Measurements from ENCODE around the gene SLC39A11.

The SLC39A11 gene

GRCh38 chr17:72735592-72735991 is 356.9 kb downstream of the SLC39A11 start:
- Histone ChIP-seq H3K36me3 (ENCODE audit: control insufficient read depth in 1 of 2, insufficient read depth in 2 of 2, low read length in 2 of 2) (no peaks in the 10 kb centered on the region), H3K14ac (ENCODE audit: low read length) (no peak overlapping the region), H3K4ac (ENCODE audit: low read depth, low read length) (no peak overlapping the region), H3K27me3 (ENCODE audit: insufficient read depth, low read length) (no peaks in the 10 kb centered on the region), H3K4me1 (ENCODE audit: control insufficient read depth in 1 of 2, insufficient read depth in 2 of 2, low read length in 2 of 2) (no peaks in the 10 kb centered on the region), H4K8ac (ENCODE audit: low read depth, low read length) (no peak overlapping the region), H3K9me3 (ENCODE audit: insufficient read depth, low read depth, low read length) (no peaks in the 10 kb centered on the region), H3K23ac (ENCODE audit: low read length) (no peak overlapping the region), H3K79me2 (ENCODE audit: control insufficient read depth, insufficient read depth, low read length, poor library complexity) (no peaks in the 10 kb centered on the region), H3K4me2 (ENCODE audit: low read length) (no peak overlapping the region), H2BK5ac (ENCODE audit: low read depth, low read length, poor library complexity) (no peak overlapping the region), H3K9ac (ENCODE audit: low read length) (no peak overlapping the region), H2AFZ (ENCODE audit: insufficient read depth, low read length, poor library complexity) (no peak overlapping the region), H4K12ac (ENCODE audit: low read depth, low read length) (no peak overlapping the region), H2AK5ac (ENCODE audit: low read length) (no peak overlapping the region), H2BK120ac (ENCODE audit: insufficient read depth, low read length, poor library complexity) (no peak overlapping the region), H2BK12ac (ENCODE audit: low read length) (no peak overlapping the region), H3K4me3 (ENCODE audit: low read depth, low read length) (no peak overlapping the region), H3K18ac (ENCODE audit: low read length) (no peak overlapping the region), H3K27ac (ENCODE audit: low read depth, low read length) (no peak overlapping the region), H4K91ac (ENCODE audit: low read depth, low read length) (no peak overlapping the region), H3K79me1 (ENCODE audit: low read length) (no peaks in the 10 kb centered on the region)
- WGBS (ENCODE audit: extremely low coverage, insufficient coverage, insufficient read length), result no CpG with 5 or more reads among the region's 8 CpGs
- DNase-seq, result no peak

- H3K79me1 ChIP-seq (ENCODE audit: low read length), result no peaks in the 10 kb centered on the region
- no peak overlapping the region for H3K9ac ChIP-seq (ENCODE audit: low read length)
- H4K91ac ChIP-seq (ENCODE audit: low read depth, low read length), result no peak overlapping the region
- no peak overlapping the region for H3K4me2 ChIP-seq (ENCODE audit: low read length)
- no peaks in the 10 kb centered on the region for H3K27me3 ChIP-seq (ENCODE audit: insufficient read depth, low read length)
- DNase-seq, result no peak
- no peaks in the 10 kb centered on the region for H3K4me1 ChIP-seq (ENCODE audit: control insufficient read depth in 1 of 2, insufficient read depth in 2 of 2, low read length in 2 of 2)
- no peak overlapping the region for H3K18ac ChIP-seq (ENCODE audit: low read length)
- H2BK12ac ChIP-seq (ENCODE audit: low read length), result no peak overlapping the region
- H3K9me3 ChIP-seq (ENCODE audit: insufficient read depth, low read depth, low read length), result no peaks in the 10 kb centered on the region
- no peaks in the 10 kb centered on the region for H3K79me2 ChIP-seq (ENCODE audit: control insufficient read depth, insufficient read depth, low read length, poor library complexity)
- no peak overlapping the region for H3K27ac ChIP-seq (ENCODE audit: low read depth, low read length)
- no peak overlapping the region for H3K23ac ChIP-seq (ENCODE audit: low read length)
- H3K4ac ChIP-seq (ENCODE audit: low read depth, low read length), result no peak overlapping the region
- H2AK5ac ChIP-seq (ENCODE audit: low read length), result no peak overlapping the region
- WGBS (ENCODE audit: extremely low coverage, insufficient coverage, insufficient read length), result no CpG with 5 or more reads among the region's 10 CpGs
- H3K14ac ChIP-seq (ENCODE audit: low read length), result no peak overlapping the region
- no peak overlapping the region for H2AFZ ChIP-seq (ENCODE audit: insufficient read depth, low read length, poor library complexity)
- no peaks in the 10 kb centered on the region for H3K36me3 ChIP-seq (ENCODE audit: control insufficient read depth in 1 of 2, insufficient read depth in 2 of 2, low read length in 2 of 2)
- H3K4me3 ChIP-seq (ENCODE audit: low read depth, low read length), result no peak overlapping the region
- no peak overlapping the region for H4K12ac ChIP-seq (ENCODE audit: low read depth, low read length)
- no peak overlapping the region for H2BK5ac ChIP-seq (ENCODE audit: low read depth, low read length, poor library complexity)
- H2BK120ac ChIP-seq (ENCODE audit: insufficient read depth, low read length, poor library complexity), result no peak overlapping the region
- no peak overlapping the region for H4K8ac ChIP-seq (ENCODE audit: low read depth, low read length)
Observed at GRCh38 chr17:72735048-72735447, 357.4 kb downstream of the SLC39A11 start.

GRCh38 chr17:72734613-72735012 is 357.9 kb downstream of the SLC39A11 start:
- H3K9ac ChIP-seq (ENCODE audit: low read length), result no peak overlapping the region
- no peak overlapping the region for H3K14ac ChIP-seq (ENCODE audit: low read length)
- H3K36me3 ChIP-seq (ENCODE audit: control insufficient read depth in 1 of 2, insufficient read depth in 2 of 2, low read length in 2 of 2), result no peaks in the 10 kb centered on the region
- no peak overlapping the region for H3K4ac ChIP-seq (ENCODE audit: low read depth, low read length)
- H4K12ac ChIP-seq (ENCODE audit: low read depth, low read length), result no peak overlapping the region
- no peak overlapping the region for H3K18ac ChIP-seq (ENCODE audit: low read length)
- no peaks in the 10 kb centered on the region for H3K79me2 ChIP-seq (ENCODE audit: control insufficient read depth, insufficient read depth, low read length, poor library complexity)
- H3K27me3 ChIP-seq (ENCODE audit: insufficient read depth, low read length), result no peaks in the 10 kb centered on the region
- no peak overlapping the region for H3K23ac ChIP-seq (ENCODE audit: low read length)
- no peak for DNase-seq
- WGBS (ENCODE audit: extremely low coverage, insufficient coverage, insufficient read length), result no CpG with 5 or more reads among the region's 10 CpGs
- no peak overlapping the region for H2BK12ac ChIP-seq (ENCODE audit: low read length)
- no peak overlapping the region for H4K8ac ChIP-seq (ENCODE audit: low read depth, low read length)
- H2AK5ac ChIP-seq (ENCODE audit: low read length), result no peak overlapping the region
- H3K27ac ChIP-seq (ENCODE audit: low read depth, low read length), result no peak overlapping the region
- no peak overlapping the region for H2BK120ac ChIP-seq (ENCODE audit: insufficient read depth, low read length, poor library complexity)
- no peaks in the 10 kb centered on the region for H3K4me1 ChIP-seq (ENCODE audit: control insufficient read depth in 1 of 2, insufficient read depth in 2 of 2, low read length in 2 of 2)
- H3K4me3 ChIP-seq (ENCODE audit: low read depth, low read length), result no peak overlapping the region
- no peak overlapping the region for H2BK5ac ChIP-seq (ENCODE audit: low read depth, low read length, poor library complexity)
- H2AFZ ChIP-seq (ENCODE audit: insufficient read depth, low read length, poor library complexity), result no peak overlapping the region
- no peaks in the 10 kb centered on the region for H3K9me3 ChIP-seq (ENCODE audit: insufficient read depth, low read depth, low read length)
- no peak overlapping the region for H4K91ac ChIP-seq (ENCODE audit: low read depth, low read length)
- H3K79me1 ChIP-seq (ENCODE audit: low read length), result no peaks in the 10 kb centered on the region
- no peak overlapping the region for H3K4me2 ChIP-seq (ENCODE audit: low read length)

- WGBS (ENCODE audit: extremely low coverage, insufficient coverage, insufficient read length), result no CpG with 5 or more reads among the region's 3 CpGs
- no peak overlapping the region for H3K14ac ChIP-seq (ENCODE audit: low read length)
Observed at GRCh38 chr17:72733619-72734282, 358.7 kb downstream of the SLC39A11 start.

More at GRCh38 chr17:72733619-72734282, 358.7 kb downstream of the SLC39A11 start:
- no peaks in the 10 kb centered on the region for H3K79me2 ChIP-seq (ENCODE audit: control insufficient read depth, insufficient read depth, low read length, poor library complexity)
- no peaks in the 10 kb centered on the region for H3K79me1 ChIP-seq (ENCODE audit: low read length)
- no peak overlapping the region for H3K18ac ChIP-seq (ENCODE audit: low read length)
- no peak overlapping the region for H2BK12ac ChIP-seq (ENCODE audit: low read length)
- H2AFZ ChIP-seq (ENCODE audit: insufficient read depth, low read length, poor library complexity), result no peak overlapping the region
- DNase-seq, result no peak
- no peak overlapping the region for H3K23ac ChIP-seq (ENCODE audit: low read length)
- H3K36me3 ChIP-seq (ENCODE audit: control insufficient read depth in 1 of 2, insufficient read depth in 2 of 2, low read length in 2 of 2), result no peaks in the 10 kb centered on the region
- no peak overlapping the region for H2BK5ac ChIP-seq (ENCODE audit: low read depth, low read length, poor library complexity)
- no peaks in the 10 kb centered on the region for H3K4me1 ChIP-seq (ENCODE audit: control insufficient read depth in 1 of 2, insufficient read depth in 2 of 2, low read length in 2 of 2)
- no peak overlapping the region for H2BK120ac ChIP-seq (ENCODE audit: insufficient read depth, low read length, poor library complexity)
- H2AK5ac ChIP-seq (ENCODE audit: low read length), result no peak overlapping the region
- no peak overlapping the region for H4K12ac ChIP-seq (ENCODE audit: low read depth, low read length)
- no peak overlapping the region for H4K91ac ChIP-seq (ENCODE audit: low read depth, low read length)
- H3K9me3 ChIP-seq (ENCODE audit: insufficient read depth, low read depth, low read length), result no peaks in the 10 kb centered on the region
- H3K4me2 ChIP-seq (ENCODE audit: low read length), result no peak overlapping the region
- no peaks in the 10 kb centered on the region for H3K27me3 ChIP-seq (ENCODE audit: insufficient read depth, low read length)
- no peak overlapping the region for H3K4me3 ChIP-seq (ENCODE audit: low read depth, low read length)
- H3K27ac ChIP-seq (ENCODE audit: low read depth, low read length), result no peak overlapping the region
- H4K8ac ChIP-seq (ENCODE audit: low read depth, low read length), result no peak overlapping the region
- H3K4ac ChIP-seq (ENCODE audit: low read depth, low read length), result no peak overlapping the region
- H3K9ac ChIP-seq (ENCODE audit: low read length), result no peak overlapping the region

All from trophoblast cell (in vitro differentiated cells and primary cell).